ENCODE measurements around the gene S100PBP.

DNA sequence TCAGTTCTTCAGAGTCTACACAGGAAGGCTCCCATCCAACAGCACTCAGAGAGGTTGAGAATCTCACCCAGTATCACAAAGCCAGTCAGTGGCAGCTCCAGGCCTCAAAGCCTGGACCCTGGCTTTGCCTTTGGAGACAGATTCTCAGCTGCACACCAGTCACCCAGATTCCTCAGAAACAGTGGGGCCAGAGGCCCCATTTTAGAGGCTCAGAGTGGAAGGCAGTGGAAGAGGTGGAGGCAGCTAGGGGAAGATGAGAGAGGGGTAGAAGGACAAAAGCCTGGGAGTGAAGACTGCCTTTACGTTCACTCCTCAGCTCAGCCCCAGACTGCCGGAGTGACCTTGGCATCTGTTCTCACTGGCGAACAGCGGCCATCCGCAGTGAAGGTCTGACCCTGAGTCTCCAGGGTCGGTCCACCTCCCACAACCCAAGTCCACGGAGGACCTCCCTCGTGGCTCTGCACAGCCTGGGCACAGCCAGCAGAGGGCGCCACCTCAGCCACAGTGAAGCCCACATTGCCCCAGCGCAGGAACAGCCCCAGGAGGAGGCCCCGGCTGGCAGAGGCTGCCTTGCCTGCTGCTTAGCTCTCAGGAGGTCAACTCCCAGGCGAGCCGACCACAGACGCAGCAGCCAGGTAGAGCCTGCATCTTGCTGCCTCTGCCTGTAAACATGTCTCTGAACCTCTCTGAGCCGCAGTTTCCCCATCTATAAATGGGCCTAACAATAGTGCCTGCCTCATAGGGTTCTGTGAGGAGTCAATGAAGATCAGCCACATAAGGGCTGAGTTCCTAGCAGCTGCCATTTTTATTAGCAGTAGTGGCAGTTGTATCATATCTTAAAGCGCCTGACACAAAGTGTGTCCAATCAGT lies 59.1 kb downstream of the S100PBP start:
- peak; percentile 99 for TF ChIP-seq CTCF (conservative IDR thresholded peaks at IDR 0.05; ENCODE audit: low read depth, low read length)
- TF ChIP-seq EZH2 (IDR thresholded peaks at IDR 0.05; ENCODE audit: borderline replicate concordance, low read depth, low read length, poor library complexity, severe bottlenecking): no peak
